Type B pancreatic cell (in vitro differentiated cells): ENCODE measurements around the gene TMEM11. TPM values are rescaled to one million over a fixed set of nuclear protein-coding genes. Genes with fewer than 3 reads are reported as not detected.

Experiments
- DNase-seq: peaks from one replicate; pipeline ENCODE4 v3.0.0; 2021; ENCODE audit warnings: mixed read lengths; ENCODE audit not compliant: unreplicated experiment; ENCODE audit errors: extremely low spot score
- H3K27ac Mint-ChIP-seq: 2 replicates; pipeline ENCODE4 v1.8.0; 2021; ENCODE audit warnings: mild to moderate bottlenecking, mixed read lengths
- H3K27me3 Mint-ChIP-seq: 2 replicates; pipeline ENCODE4 v1.8.0; 2021; ENCODE audit warnings: mixed read lengths
- H3K36me3 Mint-ChIP-seq: 2 replicates; pipeline ENCODE4 v1.8.0; 2021; ENCODE audit warnings: mixed read lengths
- H3K4me1 Mint-ChIP-seq: one replicate; pipeline ENCODE4 v1.8.0; 2021; ENCODE audit warnings: mixed read lengths; ENCODE audit not compliant: unreplicated experiment
- H3K4me3 Mint-ChIP-seq: 2 replicates; pipeline ENCODE4 v1.8.0; 2021; ENCODE audit warnings: mild to moderate bottlenecking, mixed read lengths
- H3K9me3 Mint-ChIP-seq: 2 replicates; pipeline ENCODE4 v1.8.0; 2021; ENCODE audit warnings: mixed read lengths
- CTCF ChIP-seq: fragments of 200-600 bp; sonication (generic); conservative IDR thresholded peaks from 2 replicates; pipeline ENCODE4 v1.5.0; 2021; ENCODE audit warnings: antibody characterized with exemption, mild to moderate bottlenecking
- total RNA-seq: library from RNA; stranded (reverse); gene quantifications from 2 replicates; pipeline ENCODE4 v1.2.1, GENCODE V29; 2021; ENCODE audit warnings: low replicate concordance

The TMEM11 gene
- total RNA-seq, 1 donor from 2014 or later = 28.4 TPM

GRCh38 chr17:21191698-21192097, 22.3 kb downstream of the TMEM11 start:
- Mint-ChIP-seq H3K27ac (no peak overlapping the region), H3K4me1 (peaks cover 10% of the 10 kb centered on the region), H3K27me3 (no peaks in the 10 kb centered on the region), H3K4me3 (no peak overlapping the region), H3K9me3 (no peaks in the 10 kb centered on the region), H3K36me3 (peaks cover 17% of the 10 kb centered on the region)
- no peak for TF ChIP-seq CTCF
- DNase-seq = no peak

DNA sequence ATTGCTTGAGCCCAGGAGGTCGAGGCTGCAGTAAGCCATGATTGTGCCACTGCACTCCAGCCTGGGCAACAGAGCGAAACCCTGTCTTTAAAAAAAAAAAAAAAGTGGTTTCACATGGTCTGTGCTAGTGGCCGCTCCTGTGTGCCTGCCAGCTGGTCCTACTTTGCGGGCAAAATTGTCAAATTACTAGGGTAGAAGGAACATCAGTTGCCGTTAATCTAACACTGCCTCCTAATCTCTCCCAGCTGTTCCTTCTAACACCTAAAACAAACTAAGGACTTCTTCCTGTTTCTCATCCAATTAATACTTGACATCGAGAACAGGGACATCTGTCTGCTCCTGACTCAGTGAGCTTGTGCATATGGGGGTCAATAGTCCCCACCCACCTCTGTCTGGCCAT, 23.9 kb downstream of the TMEM11 start:
- Mint-ChIP-seq H3K27ac (no peak overlapping the region), H3K9me3 (no peaks in the 10 kb centered on the region), H3K4me1 (peaks cover 10% of the 10 kb centered on the region), H3K4me3 (no peak overlapping the region), H3K36me3 (peaks cover 23% of the 10 kb centered on the region), H3K27me3 (no peaks in the 10 kb centered on the region)
- no peak for DNase-seq
- TF ChIP-seq CTCF = no peak

DNA sequence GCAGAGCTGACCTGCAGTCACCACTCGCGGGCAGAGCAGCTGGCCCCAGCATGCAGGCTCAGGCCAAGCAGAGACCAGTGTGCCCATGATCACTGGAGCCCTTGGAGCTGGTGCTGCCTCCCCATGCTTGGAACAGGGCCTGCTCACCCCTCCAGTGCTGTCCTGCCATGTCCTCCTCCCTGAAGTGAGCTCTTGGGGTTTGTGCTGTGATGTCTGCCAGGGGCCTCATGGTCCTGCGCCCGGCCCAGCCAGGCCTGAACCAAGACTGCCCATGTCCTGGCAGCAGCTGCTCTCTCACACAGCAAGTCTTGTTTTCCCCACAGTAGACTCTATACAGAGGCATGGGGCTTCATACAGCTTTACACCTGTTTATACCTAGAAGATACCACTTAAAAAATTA, 24.6 kb downstream of the TMEM11 start:
- Mint-ChIP-seq H3K4me1 (peaks cover 4% of the 10 kb centered on the region), H3K27ac (no peak overlapping the region), H3K27me3 (no peaks in the 10 kb centered on the region), H3K9me3 (no peaks in the 10 kb centered on the region), H3K36me3 (peaks cover 26% of the 10 kb centered on the region), H3K4me3 (no peak overlapping the region)
- TF ChIP-seq CTCF = no peak
- no peak for DNase-seq

- TF ChIP-seq CTCF = no peak
- no peak overlapping the region for H3K27ac Mint-ChIP-seq
- H3K27me3 Mint-ChIP-seq = no peaks in the 10 kb centered on the region
- H3K4me3 Mint-ChIP-seq = no peak overlapping the region
- no peaks in the 10 kb centered on the region for H3K9me3 Mint-ChIP-seq
- DNase-seq = no peak
- H3K4me1 Mint-ChIP-seq = no peaks in the 10 kb centered on the region
- peaks cover 23% of the 10 kb centered on the region for H3K36me3 Mint-ChIP-seq
Measured at GRCh38 chr17:21186399-21187187, 27.4 kb downstream of the TMEM11 start.

DNA sequence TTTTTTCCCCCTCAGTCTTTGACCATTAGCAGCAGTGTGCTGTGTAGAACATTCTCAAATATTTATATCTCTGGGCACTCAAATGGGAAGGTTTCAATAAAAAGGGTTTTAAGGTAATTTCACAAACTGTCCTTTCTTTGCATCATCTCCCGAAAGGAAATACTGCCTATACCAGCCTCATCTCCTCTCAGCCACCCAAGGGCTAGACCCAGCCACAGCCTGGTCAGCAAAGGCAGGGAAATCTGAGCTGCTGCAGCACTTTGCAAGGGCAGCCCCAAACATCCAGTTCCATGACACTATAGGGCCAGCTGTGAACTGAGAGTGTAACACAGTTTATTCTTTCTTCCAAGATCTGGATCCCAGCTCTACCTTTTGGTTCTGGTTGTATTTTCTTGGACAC, 28.9 kb downstream of the TMEM11 start:
- no peak for DNase-seq
- Mint-ChIP-seq H3K27me3 (no peaks in the 10 kb centered on the region), H3K36me3 (peaks cover 18% of the 10 kb centered on the region), H3K4me1 (no peaks in the 10 kb centered on the region), H3K27ac (no peak overlapping the region), H3K9me3 (no peaks in the 10 kb centered on the region), H3K4me3 (no peak overlapping the region)
- no peak for TF ChIP-seq CTCF

GRCh38 chr17:21184570-21184969, 29.4 kb downstream of the TMEM11 start:
- no peak overlapping the region for H3K4me3 Mint-ChIP-seq
- no peaks in the 10 kb centered on the region for H3K27me3 Mint-ChIP-seq
- H3K27ac Mint-ChIP-seq = no peak overlapping the region
- no peaks in the 10 kb centered on the region for H3K9me3 Mint-ChIP-seq
- H3K36me3 Mint-ChIP-seq = peaks cover 18% of the 10 kb centered on the region
- H3K4me1 Mint-ChIP-seq = no peaks in the 10 kb centered on the region
- TF ChIP-seq CTCF = no peak
- DNase-seq = no peak
